ENCODE results near the gene OXSR1. TPM values are rescaled to one million over a fixed set of nuclear protein-coding genes. Genes with fewer than 3 reads are reported as not detected.
A peak's percentile ranks its signal among the peaks of the same experiment; 100 is the strongest.

Gene OXSR1
- total RNA-seq, 1 experiment from 2014 or later: 35.1 TPM

- TF ChIP-seq CEBPB (IDR thresholded peaks at IDR 0.05; ENCODE audit: low read depth) (no peak), CTCF (IDR thresholded peaks at IDR 0.05 in 2 of 3, conservative IDR thresholded peaks at IDR 0.05 in 1 of 3; ENCODE audit: borderline replicate concordance in 1 of 3, insufficient read depth in 1 of 3, low read depth in 2 of 3, low read length in 2 of 3) (no peak)
Measured at GRCh38 chr3:38260474-38260873, 95.1 kb downstream of the OXSR1 start (continued).

DNA sequence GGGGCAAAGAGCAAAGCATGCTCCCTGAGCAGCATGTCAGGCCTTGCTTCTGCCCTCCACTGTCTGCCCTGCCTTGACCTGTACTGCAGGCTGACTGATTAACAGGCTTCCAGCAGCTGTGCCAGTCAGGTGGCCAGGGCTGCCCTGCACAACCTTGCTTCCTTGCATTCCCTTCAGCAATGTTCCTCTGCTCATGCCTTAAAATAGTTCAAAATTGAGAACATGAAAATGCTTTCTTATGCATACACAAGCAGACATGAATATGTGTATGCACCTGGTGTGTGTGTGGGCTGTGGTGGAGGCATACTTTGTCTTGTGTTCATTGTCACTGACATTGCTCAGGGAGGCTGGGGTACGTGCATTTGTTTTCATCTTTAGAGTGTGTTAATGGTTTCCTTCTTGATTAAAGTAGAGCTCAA is 99.0 kb downstream of the OXSR1 start:
- Histone ChIP-seq H3K9me2 (ENCODE audit: insufficient read depth) (no peaks in the 10 kb centered on the region), H3K27ac (ENCODE audit: low read depth, low read length) (no peak overlapping the region), H3K4me2 (ENCODE audit: low read length) (no peak overlapping the region), H3K4me3 (replicated peaks in 1 of 2; ENCODE audit: low read depth in 1 of 2, low read length in 2 of 2) (no peak overlapping the region), H2AFZ (ENCODE audit: low read depth, low read length, poor library complexity, severe bottlenecking) (no peak overlapping the region), H3K27me3 (ENCODE audit: insufficient read depth, low read length) (no peaks in the 10 kb centered on the region), H3K9me3 (ENCODE audit: control insufficient read depth in 1 of 2, insufficient read depth in 1 of 2, low read depth in 1 of 2, low read length in 2 of 2) (no peaks in the 10 kb centered on the region), H4K20me1 (ENCODE audit: insufficient read depth) (no peaks in the 10 kb centered on the region), H3K4me1 (ENCODE audit: control insufficient read depth in 1 of 2, insufficient read depth in 2 of 2, low read length in 2 of 2) (peaks cover 0 to 2% of the 10 kb centered on the region in 2 experiments; a peak in 1 of 4 replicates), H3K79me2 (ENCODE audit: insufficient read depth, low read length) (no peaks in the 10 kb centered on the region), H3K9ac (ENCODE audit: low read length) (no peak overlapping the region), H3K36me3 (ENCODE audit: control insufficient read depth in 1 of 2, insufficient read depth in 2 of 2, low read length in 2 of 2) (no peaks in the 10 kb centered on the region)
- CTCF ChIA-PET: no interaction called here
- no TSS peak for BruUV-seq (replicated peaks)
- intact Hi-C loops (cut with micrococcal nuclease): no loop called here
- POLR2A ChIA-PET: interaction anchor here (0.8 kb wide), 1 partner anchor 127 kb away, joined by 3 read pairs; the partner anchor contains the start of gene ACAA1
- TF ChIP-seq ZNF274 (IDR thresholded peaks at IDR 0.05; ENCODE audit: low read depth, low read length) (no peak), SP1 (IDR thresholded peaks at IDR 0.05; ENCODE audit: low read depth) (no peak), ZBTB33 (IDR thresholded peaks at IDR 0.05; ENCODE audit: extremely low read depth, insufficient replicate concordance, low read length) (no peak)
- RAD21 ChIA-PET (ENCODE audit: low non-redundant PET in 1 of 2, low total read pairs in 2 of 2, uncharacterized antibody in 2 of 2, unreplicated experiment in 2 of 2): no interaction called here
- DNase-seq (ENCODE audit: low read depth, low spot score) (no peak), ATAC-seq (0 out of 2 replicates have a peak, but pooled peaks have one; percentile 20)

All from HCT116 (cell line).